ENCODE data around the gene PLEKHA7. TPM values are rescaled to one million over a fixed set of nuclear protein-coding genes. Genes with fewer than 3 reads are reported as not detected.

PLEKHA7 gene
- total and polyA plus RNA-seq, 2 of the 8 experiments (the other 6 are each of a cell fraction or from before 2014, with no cell fraction given) = 11.4 to 25.6 TPM

DNA sequence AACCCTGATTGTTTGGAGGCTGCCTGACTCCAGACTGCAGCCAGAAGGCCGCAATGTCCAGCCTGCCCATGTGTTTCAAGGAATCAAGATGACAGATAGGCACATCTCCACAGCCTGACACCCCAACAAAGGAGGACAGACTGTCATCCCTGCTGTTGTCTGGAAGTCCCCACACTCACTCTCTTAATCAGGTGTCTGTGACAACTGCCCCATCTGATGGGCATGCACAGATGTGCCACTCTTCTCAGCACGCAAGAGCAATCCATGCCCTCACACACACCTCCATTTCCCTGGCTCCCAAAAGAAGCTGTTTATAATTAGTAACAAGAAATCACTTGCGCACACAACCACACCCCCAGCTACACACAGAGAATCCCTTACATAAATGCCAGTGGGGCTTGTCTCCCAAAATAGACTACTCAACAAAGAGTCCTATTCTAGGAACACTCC, 158.2 kb downstream of the PLEKHA7 start (continued):
- TF ChIP-seq SP1 (IDR thresholded peaks at IDR 0.05; ENCODE audit: low read depth, low read length) (no peak), SIRT6 (IDR thresholded peaks at IDR 0.05; ENCODE audit: low read length) (no peak), POLR2AphosphoS5 (IDR thresholded peaks at IDR 0.05; ENCODE audit: low read depth, low read length) (no peak), SUZ12 (IDR thresholded peaks at IDR 0.05; ENCODE audit: low read length) (no peak)
- TF ChIP-seq, protein P1, sequence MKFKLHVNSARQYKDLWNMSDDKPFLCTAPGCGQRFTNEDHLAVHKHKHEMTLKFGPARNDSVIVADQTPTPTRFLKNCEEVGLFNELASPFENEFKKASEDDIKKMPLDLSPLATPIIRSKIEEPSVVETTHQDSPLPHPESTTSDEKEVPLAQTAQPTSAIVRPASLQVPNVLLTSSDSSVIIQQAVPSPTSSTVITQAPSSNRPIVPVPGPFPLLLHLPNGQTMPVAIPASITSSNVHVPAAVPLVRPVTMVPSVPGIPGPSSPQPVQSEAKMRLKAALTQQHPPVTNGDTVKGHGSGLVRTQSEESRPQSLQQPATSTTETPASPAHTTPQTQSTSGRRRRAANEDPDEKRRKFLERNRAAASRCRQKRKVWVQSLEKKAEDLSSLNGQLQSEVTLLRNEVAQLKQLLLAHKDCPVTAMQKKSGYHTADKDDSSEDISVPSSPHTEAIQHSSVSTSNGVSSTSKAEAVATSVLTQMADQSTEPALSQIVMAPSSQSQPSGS (IDR thresholded peaks at IDR 0.05; ENCODE audit: low read length) = no peak
- TF ChIP-seq, protein P2, sequence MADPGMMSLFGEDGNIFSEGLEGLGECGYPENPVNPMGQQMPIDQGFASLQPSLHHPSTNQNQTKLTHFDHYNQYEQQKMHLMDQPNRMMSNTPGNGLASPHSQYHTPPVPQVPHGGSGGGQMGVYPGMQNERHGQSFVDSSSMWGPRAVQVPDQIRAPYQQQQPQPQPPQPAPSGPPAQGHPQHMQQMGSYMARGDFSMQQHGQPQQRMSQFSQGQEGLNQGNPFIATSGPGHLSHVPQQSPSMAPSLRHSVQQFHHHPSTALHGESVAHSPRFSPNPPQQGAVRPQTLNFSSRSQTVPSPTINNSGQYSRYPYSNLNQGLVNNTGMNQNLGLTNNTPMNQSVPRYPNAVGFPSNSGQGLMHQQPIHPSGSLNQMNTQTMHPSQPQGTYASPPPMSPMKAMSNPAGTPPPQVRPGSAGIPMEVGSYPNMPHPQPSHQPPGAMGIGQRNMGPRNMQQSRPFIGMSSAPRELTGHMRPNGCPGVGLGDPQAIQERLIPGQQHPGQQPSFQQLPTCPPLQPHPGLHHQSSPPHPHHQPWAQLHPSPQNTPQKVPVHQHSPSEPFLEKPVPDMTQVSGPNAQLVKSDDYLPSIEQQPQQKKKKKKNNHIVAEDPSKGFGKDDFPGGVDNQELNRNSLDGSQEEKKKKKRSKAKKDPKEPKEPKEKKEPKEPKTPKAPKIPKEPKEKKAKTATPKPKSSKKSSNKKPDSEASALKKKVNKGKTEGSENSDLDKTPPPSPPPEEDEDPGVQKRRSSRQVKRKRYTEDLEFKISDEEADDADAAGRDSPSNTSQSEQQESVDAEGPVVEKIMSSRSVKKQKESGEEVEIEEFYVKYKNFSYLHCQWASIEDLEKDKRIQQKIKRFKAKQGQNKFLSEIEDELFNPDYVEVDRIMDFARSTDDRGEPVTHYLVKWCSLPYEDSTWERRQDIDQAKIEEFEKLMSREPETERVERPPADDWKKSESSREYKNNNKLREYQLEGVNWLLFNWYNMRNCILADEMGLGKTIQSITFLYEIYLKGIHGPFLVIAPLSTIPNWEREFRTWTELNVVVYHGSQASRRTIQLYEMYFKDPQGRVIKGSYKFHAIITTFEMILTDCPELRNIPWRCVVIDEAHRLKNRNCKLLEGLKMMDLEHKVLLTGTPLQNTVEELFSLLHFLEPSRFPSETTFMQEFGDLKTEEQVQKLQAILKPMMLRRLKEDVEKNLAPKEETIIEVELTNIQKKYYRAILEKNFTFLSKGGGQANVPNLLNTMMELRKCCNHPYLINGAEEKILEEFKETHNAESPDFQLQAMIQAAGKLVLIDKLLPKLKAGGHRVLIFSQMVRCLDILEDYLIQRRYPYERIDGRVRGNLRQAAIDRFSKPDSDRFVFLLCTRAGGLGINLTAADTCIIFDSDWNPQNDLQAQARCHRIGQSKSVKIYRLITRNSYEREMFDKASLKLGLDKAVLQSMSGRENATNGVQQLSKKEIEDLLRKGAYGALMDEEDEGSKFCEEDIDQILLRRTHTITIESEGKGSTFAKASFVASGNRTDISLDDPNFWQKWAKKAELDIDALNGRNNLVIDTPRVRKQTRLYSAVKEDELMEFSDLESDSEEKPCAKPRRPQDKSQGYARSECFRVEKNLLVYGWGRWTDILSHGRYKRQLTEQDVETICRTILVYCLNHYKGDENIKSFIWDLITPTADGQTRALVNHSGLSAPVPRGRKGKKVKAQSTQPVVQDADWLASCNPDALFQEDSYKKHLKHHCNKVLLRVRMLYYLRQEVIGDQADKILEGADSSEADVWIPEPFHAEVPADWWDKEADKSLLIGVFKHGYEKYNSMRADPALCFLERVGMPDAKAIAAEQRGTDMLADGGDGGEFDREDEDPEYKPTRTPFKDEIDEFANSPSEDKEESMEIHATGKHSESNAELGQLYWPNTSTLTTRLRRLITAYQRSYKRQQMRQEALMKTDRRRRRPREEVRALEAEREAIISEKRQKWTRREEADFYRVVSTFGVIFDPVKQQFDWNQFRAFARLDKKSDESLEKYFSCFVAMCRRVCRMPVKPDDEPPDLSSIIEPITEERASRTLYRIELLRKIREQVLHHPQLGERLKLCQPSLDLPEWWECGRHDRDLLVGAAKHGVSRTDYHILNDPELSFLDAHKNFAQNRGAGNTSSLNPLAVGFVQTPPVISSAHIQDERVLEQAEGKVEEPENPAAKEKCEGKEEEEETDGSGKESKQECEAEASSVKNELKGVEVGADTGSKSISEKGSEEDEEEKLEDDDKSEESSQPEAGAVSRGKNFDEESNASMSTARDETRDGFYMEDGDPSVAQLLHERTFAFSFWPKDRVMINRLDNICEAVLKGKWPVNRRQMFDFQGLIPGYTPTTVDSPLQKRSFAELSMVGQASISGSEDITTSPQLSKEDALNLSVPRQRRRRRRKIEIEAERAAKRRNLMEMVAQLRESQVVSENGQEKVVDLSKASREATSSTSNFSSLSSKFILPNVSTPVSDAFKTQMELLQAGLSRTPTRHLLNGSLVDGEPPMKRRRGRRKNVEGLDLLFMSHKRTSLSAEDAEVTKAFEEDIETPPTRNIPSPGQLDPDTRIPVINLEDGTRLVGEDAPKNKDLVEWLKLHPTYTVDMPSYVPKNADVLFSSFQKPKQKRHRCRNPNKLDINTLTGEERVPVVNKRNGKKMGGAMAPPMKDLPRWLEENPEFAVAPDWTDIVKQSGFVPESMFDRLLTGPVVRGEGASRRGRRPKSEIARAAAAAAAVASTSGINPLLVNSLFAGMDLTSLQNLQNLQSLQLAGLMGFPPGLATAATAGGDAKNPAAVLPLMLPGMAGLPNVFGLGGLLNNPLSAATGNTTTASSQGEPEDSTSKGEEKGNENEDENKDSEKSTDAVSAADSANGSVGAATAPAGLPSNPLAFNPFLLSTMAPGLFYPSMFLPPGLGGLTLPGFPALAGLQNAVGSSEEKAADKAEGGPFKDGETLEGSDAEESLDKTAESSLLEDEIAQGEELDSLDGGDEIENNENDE (IDR thresholded peaks at IDR 0.05; ENCODE audit: insufficient replicate concordance, low read length) = no peak
